ENCODE results near the gene GPR141.

The GPR141 gene

GRCh38 chr7:37683246-37684120 lies at the start of gene GPR141:
Gene GPR141, plus strand, starts transcription at chr7:37683766. Its CDS starts 56,628 bp downstream, at chr7:37740394.
- no peak for DNase-seq

GRCh38 chr7:37635346-37635745 lies 48.2 kb upstream of the GPR141 start:
- no peak for DNase-seq

GRCh38 chr7:37642028-37642540 lies 41.5 kb upstream of the GPR141 start:
- DNase-seq, result no peak

- DNase-seq, result no peak
Observed at GRCh38 chr7:37643876-37644275, 39.7 kb upstream of the GPR141 start.

- DNase-seq, result no peak
Observed at GRCh38 chr7:37645282-37646050, 38.1 kb upstream of the GPR141 start.

- no peak for DNase-seq
Observed at GRCh38 chr7:37656913-37657530, 26.5 kb upstream of the GPR141 start.

- DNase-seq, result no peak
Observed at GRCh38 chr7:37657816-37658215, 25.8 kb upstream of the GPR141 start.

- DNase-seq, result no peak
Observed at GRCh38 chr7:37659971-37660565, 23.5 kb upstream of the GPR141 start.

- no peak for DNase-seq
Observed at GRCh38 chr7:37660614-37661013, 23.0 kb upstream of the GPR141 start.

GRCh38 chr7:37663693-37664092 lies 19.9 kb upstream of the GPR141 start:
- DNase-seq, result no peak

- no peak for DNase-seq
Observed at GRCh38 chr7:37665352-37666022, 18.1 kb upstream of the GPR141 start.

GRCh38 chr7:37666026-37666799 lies 17.4 kb upstream of the GPR141 start:
- DNase-seq, result no peak

- DNase-seq, result no peak
Observed at GRCh38 chr7:37669818-37670217, 13.7 kb upstream of the GPR141 start.

GRCh38 chr7:37670436-37670835 lies 13.1 kb upstream of the GPR141 start:
- no peak for DNase-seq

- DNase-seq, result no peak
Observed at GRCh38 chr7:37671876-37672275, 11.7 kb upstream of the GPR141 start.

GRCh38 chr7:37672926-37673325 lies 10.6 kb upstream of the GPR141 start:
- no peak for DNase-seq

GRCh38 chr7:37673523-37673922 lies 10.0 kb upstream of the GPR141 start:
- DNase-seq, result no peak

- no peak for DNase-seq
Observed at GRCh38 chr7:37674531-37674930, 9.0 kb upstream of the GPR141 start.

GRCh38 chr7:37675749-37676148 lies 7.8 kb upstream of the GPR141 start:
- DNase-seq, result no peak

- no peak for DNase-seq
Observed at GRCh38 chr7:37684927-37685326, 1.4 kb downstream of the GPR141 start.

GRCh38 chr7:37686556-37687345 lies 3.2 kb downstream of the GPR141 start:
- DNase-seq, result no peak

All from activated effector memory CD4-positive, alpha-beta T cell treated with Interleukin-2 at 50 U/mL for 16 hours (primary cell).